Endothelial cell of umbilical vein (primary cell): ENCODE measurements around the gene DENR. TPM values are rescaled to one million over a fixed set of nuclear protein-coding genes. Genes with fewer than 3 reads are reported as not detected.

Experiments used
- BruUV-seq: library from RNA; stranded (reverse); fragments of 400-500 nt; replicated peaks from 2 replicates; lab custom pipeline; 2021; lab: Mats Ljungman, UMichigan
- CTCF ChIA-PET: fragments of 300-600, 350-600 bp; sonication (Branson Sonifier 250); formaldehyde crosslinking; loops from one replicate; lab custom pipeline; 2021; ENCODE audit warnings: antibody characterized with exemption, inconsistent platforms; lab: Charles Lee
- POLR2A ChIA-PET: fragments of 300-600, 350-600 bp; sonication (Branson Sonifier 250); formaldehyde crosslinking; loops from one replicate; lab custom pipeline; 2021; ENCODE audit warnings: antibody characterized with exemption, inconsistent platforms; lab: Charles Lee
- DNase-seq: peaks from one replicate; pipeline ENCODE4 v3.0.0-alpha.2; 2011; ENCODE audit warnings: low read depth, low spot score
- FAIRE-seq: peaks from 2 replicates; lab custom pipeline; 2011; peaks lifted over from hg19 to GRCh38; lab: Jason Lieb, UNC
- H2AFZ ChIP-seq: 2 replicates; pipeline ENCODE4 v1.6.0; 2012; ENCODE audit warnings: low read depth, low read length, control low read depth, inconsistent platforms
- H3K27ac ChIP-seq: 2 replicates; pipeline ENCODE4 v1.5.1; 2011; ENCODE audit warnings: low read depth, mild to moderate bottlenecking, control low read depth, low read length, moderate library complexity; ENCODE audit not compliant: insufficient read depth
- H3K27me3 ChIP-seq, 2 experiments: 2 replicates each; pipeline versions ENCODE4 v1.6.0 to v1.6.1; 2011; ENCODE audit warnings: low read length in 2 of 2, mixed read lengths in 1 of 2; ENCODE audit not compliant: control insufficient read depth in 2 of 2, insufficient read depth in 2 of 2
- H3K36me3 ChIP-seq, 2 experiments: 2 replicates in 1 of 2; 3 replicates in 1 of 2; pipeline ENCODE4 v1.5.1; 2011; ENCODE audit warnings: low read length in 2 of 2, mild to moderate bottlenecking in 1 of 2, moderate library complexity in 1 of 2; ENCODE audit not compliant: control insufficient read depth in 2 of 2, insufficient read depth in 2 of 2; ENCODE audit errors: extremely low read depth in 1 of 2
- H3K4me1 ChIP-seq: 3 replicates; pipeline ENCODE4 v1.5.1; 2011; ENCODE audit warnings: mild to moderate bottlenecking, low read length; ENCODE audit not compliant: control insufficient read depth, insufficient read depth; ENCODE audit errors: extremely low read depth
- H3K4me2 ChIP-seq: 2 replicates; pipeline ENCODE4 v1.6.1; 2011; ENCODE audit warnings: low read length, control low read depth, mixed read lengths; ENCODE audit not compliant: insufficient read depth
- H3K4me3 ChIP-seq, 3 experiments: fragments of 200-600 bp in 1 of 3; sonication (generic), shearing (Covaris generic) in 1 of 3; replicated peaks in 1 of 3; 2 replicates each; pipeline ENCODE4 v1.5.1; 2011 to 2016; ENCODE audit warnings: control low read depth in 3 of 3, low read length in 3 of 3, mild to moderate bottlenecking in 2 of 3, inconsistent platforms in 1 of 3, low read depth in 1 of 3, moderate library complexity in 1 of 3; ENCODE audit not compliant: insufficient read depth in 1 of 3
- H3K79me2 ChIP-seq: 2 replicates; pipeline ENCODE4 v1.6.0; 2012; ENCODE audit warnings: low read length, inconsistent platforms; ENCODE audit not compliant: control insufficient read depth, insufficient read depth
- H3K9ac ChIP-seq: replicated peaks from 2 replicates; pipeline ENCODE3; 2011; ENCODE audit warnings: low read length, control low read depth; ENCODE audit not compliant: insufficient read depth; ENCODE audit errors: extremely low read depth
- H3K9me1 ChIP-seq: replicated peaks from 3 replicates; pipeline ENCODE4 v1.6.0; 2011; ENCODE audit warnings: mild to moderate bottlenecking, low read length; ENCODE audit not compliant: control insufficient read depth, insufficient read depth; ENCODE audit errors: extremely low read depth
- H3K9me3 ChIP-seq: replicated peaks from 2 replicates; pipeline ENCODE4 v1.5.1; 2012; ENCODE audit warnings: low read length, inconsistent platforms; ENCODE audit not compliant: control insufficient read depth, insufficient read depth
- H4K20me1 ChIP-seq: replicated peaks from 2 replicates; pipeline ENCODE3; 2011; ENCODE audit warnings: mild to moderate bottlenecking, low read length; ENCODE audit not compliant: control insufficient read depth, insufficient read depth; ENCODE audit errors: extremely low read depth
- EZH2 ChIP-seq: IDR thresholded peaks from 2 replicates; pipeline ENCODE4 v1.6.1; 2012; ENCODE audit warnings: borderline replicate concordance, low read depth, mild to moderate bottlenecking, moderate library complexity, low read length, inconsistent platforms; ENCODE audit not compliant: severe bottlenecking
- FOS ChIP-seq: IDR thresholded peaks from 2 replicates; pipeline ENCODE4 v1.6.1; 2011; ENCODE audit warnings: mild to moderate bottlenecking, low read length, moderate library complexity, borderline replicate concordance; ENCODE audit not compliant: insufficient read depth
- GATA2 ChIP-seq: IDR thresholded peaks from 2 replicates; pipeline ENCODE4 v1.7.0; 2011; ENCODE audit warnings: low read depth, mild to moderate bottlenecking, moderate library complexity, mixed read lengths, low read length; ENCODE audit not compliant: insufficient read length, insufficient read depth
- JUN ChIP-seq: IDR thresholded peaks from 2 replicates; pipeline ENCODE4 v1.6.1; 2011; ENCODE audit warnings: borderline replicate concordance, low read depth; ENCODE audit not compliant: insufficient read length, insufficient read depth
- MYC ChIP-seq: IDR thresholded peaks from one replicate; pipeline ENCODE4 v1.6.1; 2011; ENCODE audit warnings: mild to moderate bottlenecking, low read depth, low read length
- POLR2A ChIP-seq: IDR thresholded peaks from 2 replicates; pipeline ENCODE4 v1.6.1; 2012; ENCODE audit warnings: low read depth, mild to moderate bottlenecking, control low read depth, low read length
- POLR2AphosphoS5 ChIP-seq: IDR thresholded peaks from 2 replicates; pipeline ENCODE4 v1.6.1; 2012; ENCODE audit warnings: low read depth, mild to moderate bottlenecking, control low read depth, low read length, moderate library complexity; ENCODE audit not compliant: insufficient read depth
- dilution Hi-C: fragments of 300-500 bp; cut with MboI; formaldehyde crosslinking; loops from one replicate; pipeline ENCODE4 v1.15.0; 2019; ENCODE audit warnings: low sequenced_read_pairs; ENCODE audit not compliant: extremely low pct_ligation_motif_present
- intact Hi-C: fragments of 100-400 bp; cut with micrococcal nuclease; formaldehyde crosslinking; loops from one replicate; pipeline ENCODE4 v1.10.0; 2022
- polyA plus RNA-seq, 4 experiments: library from polyadenylated mRNA; depleted of rRNA in 3 of 4; stranded (reverse) in 3 of 4; unstranded in 1 of 4; fragments of >200 nt; gene quantifications; 2 replicates each; pipeline versions ENCODE4 v1.2.1 to v1.2.3, GENCODE V29; 2011 to 2012; ENCODE audit warnings: missing spikeins in 1 of 4
- total RNA-seq: library from RNA; stranded (reverse); gene quantifications from 2 replicates; pipeline ENCODE4 v1.2.3, GENCODE V29; 2021
- TF ChIP-seq, protein P1 (sequence below): IDR thresholded peaks from 2 replicates; pipeline ENCODE4 v1.6.1; 2011; ENCODE audit not compliant: insufficient read depth, insufficient read length
- TF ChIP-seq, protein P2 (sequence below), 2 donors: IDR thresholded peaks; 1 replicate in 1 of 2; 2 replicates in 1 of 2; pipeline ENCODE4 v1.5.1; 2011; ENCODE audit warnings: low read length in 2 of 2, mild to moderate bottlenecking in 2 of 2, moderate library complexity in 2 of 2, control low read depth in 1 of 2, inconsistent platforms in 1 of 2, low read depth in 1 of 2; ENCODE audit not compliant: insufficient read depth in 1 of 2; ENCODE audit errors: extremely low read depth in 1 of 2

The DENR gene
- total and polyA plus RNA-seq, 2 donors (not counting 3 experiments of a cell fraction or from before 2014, with no cell fraction given): 25.8 to 70.3 TPM

DNA sequence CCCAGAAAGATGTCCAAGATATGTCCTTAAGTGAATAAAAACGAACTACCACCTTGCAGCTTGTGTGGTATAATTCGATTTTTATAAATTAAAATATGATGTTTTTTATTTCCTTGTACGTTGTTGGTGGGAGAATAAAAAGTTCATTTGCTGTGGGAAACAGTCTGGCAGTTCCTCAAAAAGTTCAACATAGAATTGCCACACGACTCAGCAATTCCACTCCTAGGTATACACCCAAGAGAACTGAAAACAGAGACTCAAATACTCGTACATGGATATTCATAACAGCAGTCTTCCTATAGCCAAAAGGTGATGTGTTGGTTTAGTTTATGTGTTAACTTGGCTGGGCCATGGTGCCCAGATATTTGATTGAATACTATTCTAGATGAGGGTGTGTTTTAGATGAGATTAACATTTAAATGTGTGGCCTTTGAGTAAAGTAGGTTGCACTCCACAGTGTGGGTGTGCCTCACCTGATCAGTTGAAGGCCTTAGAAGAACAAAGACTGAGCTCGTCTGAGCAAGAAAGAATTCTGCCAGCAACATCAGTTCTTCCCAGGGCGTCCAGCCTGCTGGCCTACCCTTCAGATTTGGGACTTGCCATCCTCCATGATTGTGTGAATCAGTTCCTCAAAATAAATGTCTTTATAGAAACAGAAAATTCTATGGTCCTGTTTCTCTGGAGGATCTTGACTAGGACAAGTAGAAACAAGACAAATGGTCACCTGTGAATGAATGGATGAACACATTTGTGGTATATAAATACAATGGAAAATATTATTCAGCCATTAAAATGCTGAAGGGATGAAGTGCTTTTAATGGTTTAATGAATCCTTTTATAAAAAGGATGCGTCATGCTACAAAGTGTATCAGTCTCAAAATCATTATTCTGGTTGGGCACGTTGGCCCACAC lies 5.1 kb upstream of the DENR start:
- Histone ChIP-seq H3K9me1 (no peaks in the 10 kb centered on the region), H3K36me3 (no peaks in the 10 kb centered on the region), H3K9ac (no peak overlapping the region), H3K79me2 (no peaks in the 10 kb centered on the region), H3K4me2 (no peak overlapping the region), H4K20me1 (no peaks in the 10 kb centered on the region), H2AFZ (no peak overlapping the region), H3K4me3 (no peak overlapping the region), H3K4me1 (no peaks in the 10 kb centered on the region), H3K27me3 (no peaks in the 10 kb centered on the region), H3K9me3 (no peaks in the 10 kb centered on the region), H3K27ac (no peak overlapping the region)
- dilution Hi-C loops: no loop called here
- intact Hi-C loops: no loop called here
- FAIRE-seq (no peak), DNase-seq (no peak)
- no peak for TF ChIP-seq GATA2
- no peak for TF ChIP-seq MYC
- TF ChIP-seq EZH2: no peak
- no peak for TF ChIP-seq POLR2AphosphoS5
- TF ChIP-seq POLR2A: no peak
- no peak for TF ChIP-seq FOS
- TF ChIP-seq, protein P1, sequence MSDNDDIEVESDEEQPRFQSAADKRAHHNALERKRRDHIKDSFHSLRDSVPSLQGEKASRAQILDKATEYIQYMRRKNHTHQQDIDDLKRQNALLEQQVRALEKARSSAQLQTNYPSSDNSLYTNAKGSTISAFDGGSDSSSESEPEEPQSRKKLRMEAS: no peak
- no peak for TF ChIP-seq JUN
- TF ChIP-seq, protein P2, sequence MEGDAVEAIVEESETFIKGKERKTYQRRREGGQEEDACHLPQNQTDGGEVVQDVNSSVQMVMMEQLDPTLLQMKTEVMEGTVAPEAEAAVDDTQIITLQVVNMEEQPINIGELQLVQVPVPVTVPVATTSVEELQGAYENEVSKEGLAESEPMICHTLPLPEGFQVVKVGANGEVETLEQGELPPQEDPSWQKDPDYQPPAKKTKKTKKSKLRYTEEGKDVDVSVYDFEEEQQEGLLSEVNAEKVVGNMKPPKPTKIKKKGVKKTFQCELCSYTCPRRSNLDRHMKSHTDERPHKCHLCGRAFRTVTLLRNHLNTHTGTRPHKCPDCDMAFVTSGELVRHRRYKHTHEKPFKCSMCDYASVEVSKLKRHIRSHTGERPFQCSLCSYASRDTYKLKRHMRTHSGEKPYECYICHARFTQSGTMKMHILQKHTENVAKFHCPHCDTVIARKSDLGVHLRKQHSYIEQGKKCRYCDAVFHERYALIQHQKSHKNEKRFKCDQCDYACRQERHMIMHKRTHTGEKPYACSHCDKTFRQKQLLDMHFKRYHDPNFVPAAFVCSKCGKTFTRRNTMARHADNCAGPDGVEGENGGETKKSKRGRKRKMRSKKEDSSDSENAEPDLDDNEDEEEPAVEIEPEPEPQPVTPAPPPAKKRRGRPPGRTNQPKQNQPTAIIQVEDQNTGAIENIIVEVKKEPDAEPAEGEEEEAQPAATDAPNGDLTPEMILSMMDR (IDR thresholded peaks at IDR 0.05; ENCODE audit: extremely low read depth in 1 of 2, insufficient read depth in 1 of 2, low read depth in 1 of 2, low read length in 2 of 2): no peak
- POLR2A ChIA-PET: no interaction called here
- CTCF ChIA-PET: interaction anchor here (0.9 kb wide), 1 partner anchor 109 kb away, joined by 3 read pairs; no protein-coding TSS in a partner anchor
- BruUV-seq: no TSS peak
